Endothelial cell of umbilical vein (primary cell): Measurements from ENCODE around the gene DYNLT2. TPM values are rescaled to one million over a fixed set of nuclear protein-coding genes. Genes with fewer than 3 reads are reported as not detected.

Source experiments
- BruUV-seq: library from RNA; stranded (reverse); fragments of 400-500 nt; replicated peaks from 2 replicates; lab custom pipeline; 2021; lab: Mats Ljungman, UMichigan
- CTCF ChIA-PET: fragments of 300-600, 350-600 bp; sonication (Branson Sonifier 250); formaldehyde crosslinking; loops from one replicate; lab custom pipeline; 2021; ENCODE audit warnings: antibody characterized with exemption, inconsistent platforms; lab: Charles Lee
- POLR2A ChIA-PET: fragments of 300-600, 350-600 bp; sonication (Branson Sonifier 250); formaldehyde crosslinking; loops from one replicate; lab custom pipeline; 2021; ENCODE audit warnings: antibody characterized with exemption, inconsistent platforms; lab: Charles Lee
- DNase-seq: peaks from one replicate; pipeline ENCODE4 v3.0.0-alpha.2; 2011; ENCODE audit warnings: low read depth, low spot score
- FAIRE-seq: peaks from 2 replicates; lab custom pipeline; 2011; peaks lifted over from hg19 to GRCh38; lab: Jason Lieb, UNC
- H2AFZ ChIP-seq: 2 replicates; pipeline ENCODE4 v1.6.0; 2012; ENCODE audit warnings: low read depth, low read length, control low read depth, inconsistent platforms
- H3K27ac ChIP-seq: 2 replicates; pipeline ENCODE4 v1.5.1; 2011; ENCODE audit warnings: low read depth, mild to moderate bottlenecking, control low read depth, low read length, moderate library complexity; ENCODE audit not compliant: insufficient read depth
- H3K27me3 ChIP-seq, 2 experiments: 2 replicates each; pipeline versions ENCODE4 v1.6.0 to v1.6.1; 2011; ENCODE audit warnings: low read length in 2 of 2, mixed read lengths in 1 of 2; ENCODE audit not compliant: control insufficient read depth in 2 of 2, insufficient read depth in 2 of 2
- H3K36me3 ChIP-seq, 2 experiments: 2 replicates in 1 of 2; 3 replicates in 1 of 2; pipeline ENCODE4 v1.5.1; 2011; ENCODE audit warnings: low read length in 2 of 2, mild to moderate bottlenecking in 1 of 2, moderate library complexity in 1 of 2; ENCODE audit not compliant: control insufficient read depth in 2 of 2, insufficient read depth in 2 of 2; ENCODE audit errors: extremely low read depth in 1 of 2
- H3K4me1 ChIP-seq: 3 replicates; pipeline ENCODE4 v1.5.1; 2011; ENCODE audit warnings: mild to moderate bottlenecking, low read length; ENCODE audit not compliant: control insufficient read depth, insufficient read depth; ENCODE audit errors: extremely low read depth
- H3K4me2 ChIP-seq: 2 replicates; pipeline ENCODE4 v1.6.1; 2011; ENCODE audit warnings: low read length, control low read depth, mixed read lengths; ENCODE audit not compliant: insufficient read depth
- H3K4me3 ChIP-seq, 3 experiments: fragments of 200-600 bp in 1 of 3; sonication (generic), shearing (Covaris generic) in 1 of 3; replicated peaks in 1 of 3; 2 replicates each; pipeline ENCODE4 v1.5.1; 2011 to 2016; ENCODE audit warnings: control low read depth in 3 of 3, low read length in 3 of 3, mild to moderate bottlenecking in 2 of 3, inconsistent platforms in 1 of 3, low read depth in 1 of 3, moderate library complexity in 1 of 3; ENCODE audit not compliant: insufficient read depth in 1 of 3
- H3K79me2 ChIP-seq: 2 replicates; pipeline ENCODE4 v1.6.0; 2012; ENCODE audit warnings: low read length, inconsistent platforms; ENCODE audit not compliant: control insufficient read depth, insufficient read depth
- H3K9ac ChIP-seq: replicated peaks from 2 replicates; pipeline ENCODE3; 2011; ENCODE audit warnings: low read length, control low read depth; ENCODE audit not compliant: insufficient read depth; ENCODE audit errors: extremely low read depth
- H3K9me1 ChIP-seq: replicated peaks from 3 replicates; pipeline ENCODE4 v1.6.0; 2011; ENCODE audit warnings: mild to moderate bottlenecking, low read length; ENCODE audit not compliant: control insufficient read depth, insufficient read depth; ENCODE audit errors: extremely low read depth
- H3K9me3 ChIP-seq: replicated peaks from 2 replicates; pipeline ENCODE4 v1.5.1; 2012; ENCODE audit warnings: low read length, inconsistent platforms; ENCODE audit not compliant: control insufficient read depth, insufficient read depth
- H4K20me1 ChIP-seq: replicated peaks from 2 replicates; pipeline ENCODE3; 2011; ENCODE audit warnings: mild to moderate bottlenecking, low read length; ENCODE audit not compliant: control insufficient read depth, insufficient read depth; ENCODE audit errors: extremely low read depth
- CTCF ChIP-seq, 2 donors: IDR thresholded peaks; 1 replicate in 1 of 2; 2 replicates in 1 of 2; pipeline ENCODE4 v1.5.1; 2011; ENCODE audit warnings: low read length in 2 of 2, mild to moderate bottlenecking in 2 of 2, moderate library complexity in 2 of 2, control low read depth in 1 of 2, inconsistent platforms in 1 of 2, low read depth in 1 of 2; ENCODE audit not compliant: insufficient read depth in 1 of 2; ENCODE audit errors: extremely low read depth in 1 of 2
- EZH2 ChIP-seq: IDR thresholded peaks from 2 replicates; pipeline ENCODE4 v1.6.1; 2012; ENCODE audit warnings: borderline replicate concordance, low read depth, mild to moderate bottlenecking, moderate library complexity, low read length, inconsistent platforms; ENCODE audit not compliant: severe bottlenecking
- FOS ChIP-seq: IDR thresholded peaks from 2 replicates; pipeline ENCODE4 v1.6.1; 2011; ENCODE audit warnings: mild to moderate bottlenecking, low read length, moderate library complexity, borderline replicate concordance; ENCODE audit not compliant: insufficient read depth
- GATA2 ChIP-seq: IDR thresholded peaks from 2 replicates; pipeline ENCODE4 v1.7.0; 2011; ENCODE audit warnings: low read depth, mild to moderate bottlenecking, moderate library complexity, mixed read lengths, low read length; ENCODE audit not compliant: insufficient read length, insufficient read depth
- JUN ChIP-seq: IDR thresholded peaks from 2 replicates; pipeline ENCODE4 v1.6.1; 2011; ENCODE audit warnings: borderline replicate concordance, low read depth; ENCODE audit not compliant: insufficient read length, insufficient read depth
- MAX ChIP-seq: IDR thresholded peaks from 2 replicates; pipeline ENCODE4 v1.6.1; 2011; ENCODE audit not compliant: insufficient read depth, insufficient read length
- MYC ChIP-seq: IDR thresholded peaks from one replicate; pipeline ENCODE4 v1.6.1; 2011; ENCODE audit warnings: mild to moderate bottlenecking, low read depth, low read length
- POLR2A ChIP-seq: IDR thresholded peaks from 2 replicates; pipeline ENCODE4 v1.6.1; 2012; ENCODE audit warnings: low read depth, mild to moderate bottlenecking, control low read depth, low read length
- POLR2AphosphoS5 ChIP-seq: IDR thresholded peaks from 2 replicates; pipeline ENCODE4 v1.6.1; 2012; ENCODE audit warnings: low read depth, mild to moderate bottlenecking, control low read depth, low read length, moderate library complexity; ENCODE audit not compliant: insufficient read depth
- dilution Hi-C: fragments of 300-500 bp; cut with MboI; formaldehyde crosslinking; loops from one replicate; pipeline ENCODE4 v1.15.0; 2019; ENCODE audit warnings: low sequenced_read_pairs; ENCODE audit not compliant: extremely low pct_ligation_motif_present
- intact Hi-C: fragments of 100-400 bp; cut with micrococcal nuclease; formaldehyde crosslinking; loops from one replicate; pipeline ENCODE4 v1.10.0; 2022
- polyA plus RNA-seq, 4 experiments: library from polyadenylated mRNA; depleted of rRNA in 3 of 4; stranded (reverse) in 3 of 4; unstranded in 1 of 4; fragments of >200 nt; gene quantifications; 2 replicates each; pipeline versions ENCODE4 v1.2.1 to v1.2.3, GENCODE V29; 2011 to 2012; ENCODE audit warnings: missing spikeins in 1 of 4
- total RNA-seq: library from RNA; stranded (reverse); gene quantifications from 2 replicates; pipeline ENCODE4 v1.2.3, GENCODE V29; 2021

Gene DYNLT2
- total and polyA plus RNA-seq, 2 donors (not counting 3 experiments of a cell fraction or from before 2014, with no cell fraction given), result 0.39 to 0.88 TPM

DNA sequence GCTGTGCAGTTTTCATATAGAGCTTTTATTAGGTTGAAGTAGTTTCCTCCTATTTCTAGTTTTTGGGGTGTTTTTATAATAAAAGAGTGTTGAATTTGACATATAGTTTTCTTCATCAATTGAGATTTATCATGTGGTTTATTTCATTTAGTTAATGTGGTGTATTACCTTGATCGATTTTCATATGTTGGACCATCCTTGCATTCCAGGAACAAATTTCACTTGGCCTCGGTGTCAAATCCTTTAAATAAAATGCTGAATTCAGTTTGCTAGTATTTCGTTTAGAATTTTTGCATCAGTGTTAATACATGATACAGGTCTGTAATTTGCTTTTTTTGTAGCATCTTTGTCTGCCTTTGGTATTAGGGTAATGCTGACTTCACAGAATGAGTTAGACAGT lies 6.0 kb downstream of the DYNLT2 start:
- Histone ChIP-seq H3K4me3 (no peak overlapping the region), H3K9me1 (no peaks in the 10 kb centered on the region), H2AFZ (no peak overlapping the region), H3K27ac (no peak overlapping the region), H4K20me1 (no peaks in the 10 kb centered on the region), H3K9ac (no peak overlapping the region), H3K9me3 (no peaks in the 10 kb centered on the region), H3K4me1 (peaks cover 4% of the 10 kb centered on the region), H3K36me3 (no peaks in the 10 kb centered on the region), H3K4me2 (no peak overlapping the region), H3K27me3 (no peaks in the 10 kb centered on the region), H3K79me2 (peaks cover 5% of the 10 kb centered on the region)
- BruUV-seq, result no TSS peak
- no peak for DNase-seq
- FAIRE-seq, result no peak
- POLR2A ChIA-PET, result no interaction called here
- TF ChIP-seq JUN, result no peak
- TF ChIP-seq MYC, result no peak
- TF ChIP-seq POLR2A, result no peak
- no peak for TF ChIP-seq FOS
- no peak for TF ChIP-seq MAX
- no peak for TF ChIP-seq POLR2AphosphoS5
- no peak for TF ChIP-seq EZH2
- dilution Hi-C loops (no loop called here), intact Hi-C loops (no loop called here)
- CTCF ChIA-PET, result interaction anchor here (1.5 kb wide), 1 partner anchor 20 kb away, joined by 3 read pairs; no protein-coding TSS in a partner anchor

DNA sequence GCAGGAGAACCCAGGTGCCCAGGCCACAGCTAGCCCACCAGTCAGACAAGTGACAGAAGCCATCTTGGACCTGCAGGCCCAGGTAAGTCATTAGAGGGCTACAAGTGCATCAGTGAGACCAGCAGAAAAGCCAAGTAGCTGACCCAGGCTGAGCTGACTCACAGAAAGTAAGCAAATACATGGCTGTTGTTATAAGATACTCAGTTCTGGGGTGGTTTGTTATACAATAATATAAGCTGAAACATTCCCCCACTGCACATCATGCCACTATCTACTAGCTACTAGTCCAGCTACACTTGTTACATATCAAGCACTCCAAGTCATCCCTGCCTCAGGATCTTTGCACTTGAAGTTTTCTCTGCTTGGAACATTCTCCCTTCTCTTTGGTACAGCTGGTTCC lies 10.0 kb downstream of the DYNLT2 start:
- BruUV-seq, result no TSS peak
- no peak overlapping the region for H3K4me2 ChIP-seq
- no peak overlapping the region for H3K9ac ChIP-seq
- no peaks in the 10 kb centered on the region for H3K9me3 ChIP-seq
- H3K9me1 ChIP-seq, result no peaks in the 10 kb centered on the region
- no peak for DNase-seq
- no peak for TF ChIP-seq POLR2A
- no peak for TF ChIP-seq CTCF (IDR thresholded peaks at IDR 0.05; ENCODE audit: extremely low read depth in 1 of 2, insufficient read depth in 1 of 2, low read depth in 1 of 2, low read length in 2 of 2)
- no peak for TF ChIP-seq GATA2
- TF ChIP-seq EZH2, result no peak
- TF ChIP-seq POLR2AphosphoS5, result no peak
- TF ChIP-seq JUN, result no peak
- no peak for TF ChIP-seq MYC
- TF ChIP-seq FOS, result no peak
- TF ChIP-seq MAX, result no peak
- FAIRE-seq, result no peak
- H3K4me1 ChIP-seq, result no peaks in the 10 kb centered on the region
- intact Hi-C loops, result no loop called here
- no peaks in the 10 kb centered on the region for H3K79me2 ChIP-seq
- H3K27ac ChIP-seq, result no peak overlapping the region
- no peaks in the 10 kb centered on the region for H4K20me1 ChIP-seq
- no peak overlapping the region for H3K4me3 ChIP-seq
- H3K27me3 ChIP-seq, result peaks cover 0 to 4% of the 10 kb centered on the region in 2 experiments
- ChIA-PET CTCF (interaction anchor here (0.7 kb wide), 1 partner anchor 11 kb away, joined by 4 read pairs; the partner anchor contains the start of genes DYNLT2 and ERMARD), POLR2A (no interaction called here)
- H2AFZ ChIP-seq, result no peak overlapping the region
- no peaks in the 10 kb centered on the region for H3K36me3 ChIP-seq
- dilution Hi-C loops, result no loop called here
